GM19395 (cell line): ENCODE measurements around the gene TESK1.

ENCODE experiments used
- ATAC-seq: cut with Tn5 transposase; IDR thresholded peaks from one replicate; pipeline ENCODE4 v1.9.1; 2021; ENCODE audit warnings: mild to moderate bottlenecking, moderate library complexity; ENCODE audit not compliant: unreplicated experiment

Gene TESK1, protein sequence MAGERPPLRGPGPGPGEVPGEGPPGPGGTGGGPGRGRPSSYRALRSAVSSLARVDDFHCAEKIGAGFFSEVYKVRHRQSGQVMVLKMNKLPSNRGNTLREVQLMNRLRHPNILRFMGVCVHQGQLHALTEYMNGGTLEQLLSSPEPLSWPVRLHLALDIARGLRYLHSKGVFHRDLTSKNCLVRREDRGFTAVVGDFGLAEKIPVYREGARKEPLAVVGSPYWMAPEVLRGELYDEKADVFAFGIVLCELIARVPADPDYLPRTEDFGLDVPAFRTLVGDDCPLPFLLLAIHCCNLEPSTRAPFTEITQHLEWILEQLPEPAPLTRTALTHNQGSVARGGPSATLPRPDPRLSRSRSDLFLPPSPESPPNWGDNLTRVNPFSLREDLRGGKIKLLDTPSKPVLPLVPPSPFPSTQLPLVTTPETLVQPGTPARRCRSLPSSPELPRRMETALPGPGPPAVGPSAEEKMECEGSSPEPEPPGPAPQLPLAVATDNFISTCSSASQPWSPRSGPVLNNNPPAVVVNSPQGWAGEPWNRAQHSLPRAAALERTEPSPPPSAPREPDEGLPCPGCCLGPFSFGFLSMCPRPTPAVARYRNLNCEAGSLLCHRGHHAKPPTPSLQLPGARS

DNA sequence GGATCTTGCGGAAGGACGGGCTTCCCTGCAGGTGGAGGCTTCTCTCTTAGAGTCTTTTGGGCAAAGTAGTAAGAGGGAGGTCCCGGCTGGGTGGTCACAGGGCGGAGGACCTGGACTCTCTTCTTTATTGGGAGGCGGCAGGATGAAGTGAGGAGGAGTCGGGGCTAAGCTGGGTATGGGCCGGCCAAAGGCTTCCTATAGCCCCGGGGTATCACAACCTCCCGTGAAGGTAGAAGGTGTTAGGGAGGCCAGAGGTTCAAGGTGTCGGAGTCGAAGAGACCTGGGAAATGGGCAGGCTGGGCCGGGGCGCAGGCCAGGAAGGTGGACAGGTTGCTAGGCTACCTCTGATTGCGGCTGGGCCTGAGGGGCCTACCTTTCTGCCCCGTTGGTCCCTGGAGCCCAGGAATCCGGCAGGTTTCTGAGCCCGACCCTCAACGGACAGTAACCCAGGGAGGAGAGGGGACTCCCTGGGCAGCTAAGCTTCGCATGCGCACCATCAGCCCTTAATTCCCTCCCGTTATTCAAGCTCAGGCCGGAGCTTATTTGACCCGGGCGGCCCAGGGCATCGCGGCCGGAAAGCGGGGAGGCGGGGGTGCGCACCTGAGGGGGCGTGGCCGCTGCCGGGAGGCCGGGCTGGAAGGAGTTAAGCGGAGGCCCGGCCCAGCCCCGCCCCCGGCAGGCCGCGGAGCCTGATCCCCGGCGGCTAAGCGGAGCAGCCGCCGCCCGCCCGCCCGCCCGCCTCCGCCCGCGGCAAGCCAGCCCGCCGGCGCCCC is at the start of gene TESK1:
TESK1 (plus strand) TSS at position 685 of the 773 bp plus-strand sequence. CDS start 358 bp downstream, outside the sequence.
- peak; percentile 48 for ATAC-seq

DNA sequence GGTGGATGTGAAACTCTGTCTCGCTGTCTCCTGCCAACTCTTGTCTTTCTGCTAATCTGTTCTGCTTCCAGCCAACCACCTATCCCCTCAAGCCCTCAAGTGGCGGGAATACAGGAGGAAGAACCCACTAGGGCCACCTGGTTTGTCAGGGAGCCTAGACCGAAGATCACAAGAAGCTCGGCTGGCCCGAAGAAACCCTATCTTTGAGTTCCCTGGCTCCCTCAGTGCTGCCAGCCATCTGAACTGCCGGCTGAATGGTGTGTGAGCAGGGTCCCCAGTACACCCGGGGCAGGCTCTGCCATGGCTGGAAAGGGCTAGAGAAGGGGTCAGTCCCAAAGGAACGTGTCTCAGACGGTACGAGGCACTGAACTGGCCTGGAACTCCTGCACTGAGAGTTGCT is 49.2 kb upstream of the TESK1 start:
- ATAC-seq, result no peak

DNA sequence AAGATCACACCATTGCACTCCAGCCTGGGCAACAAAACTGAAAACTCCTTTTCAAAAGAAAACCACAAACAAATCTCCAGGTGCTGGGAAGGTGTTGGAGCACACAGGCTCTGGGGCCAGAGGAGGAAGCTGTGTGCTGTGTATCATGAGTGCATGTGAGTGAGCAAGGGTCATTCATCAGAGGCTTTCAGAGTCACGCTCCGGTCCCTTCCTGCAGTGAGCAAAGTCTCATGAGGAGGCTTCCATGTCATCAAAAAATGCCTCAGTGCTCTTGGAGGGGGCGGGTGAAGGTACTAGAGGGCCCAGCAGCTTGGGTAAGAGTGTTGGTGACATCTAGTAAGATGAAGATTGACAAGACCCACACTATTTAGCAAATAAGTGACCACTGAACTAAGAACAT is 48.3 kb upstream of the TESK1 start:
- no peak for ATAC-seq

DNA sequence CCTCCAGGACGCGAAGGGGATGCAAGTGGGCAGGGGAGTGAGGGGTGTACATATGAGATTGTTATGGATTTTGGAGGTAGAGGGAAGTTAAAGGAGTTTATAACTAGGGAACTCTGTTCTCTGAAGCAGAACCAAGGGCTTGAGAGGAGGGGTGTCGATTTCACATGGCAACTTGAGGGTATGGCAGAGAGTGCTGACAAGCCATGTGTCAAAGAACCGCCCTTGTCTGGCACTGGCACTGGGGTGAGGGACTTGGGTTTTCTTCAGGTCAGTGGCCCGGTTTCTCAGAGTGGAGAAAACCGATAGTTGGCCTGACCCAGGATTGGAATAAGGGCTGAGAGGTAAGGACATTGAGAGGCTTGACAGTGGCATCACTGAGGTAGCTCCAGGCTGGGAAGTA is 47.7 kb upstream of the TESK1 start:
- ATAC-seq, result no peak

DNA sequence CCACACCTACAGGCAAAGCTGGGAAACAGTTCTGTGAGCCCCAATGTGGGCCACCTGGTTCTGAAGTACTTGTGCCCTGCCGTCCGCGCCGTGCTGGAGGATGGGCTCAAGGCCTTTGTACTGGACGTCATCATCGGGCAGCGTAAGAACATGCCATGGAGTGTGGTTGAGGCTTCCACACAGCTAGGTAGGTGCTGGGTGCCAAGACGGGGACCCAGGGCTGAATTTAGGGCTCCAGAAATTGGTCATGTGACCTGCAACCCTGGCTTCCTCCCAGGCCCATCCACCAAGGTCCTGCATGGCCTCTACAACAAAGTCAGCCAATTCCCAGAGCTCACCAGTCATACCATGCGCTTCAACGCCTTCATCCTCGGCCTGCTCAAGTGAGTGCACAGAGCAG is 46.9 kb upstream of the TESK1 start:
- ATAC-seq, result no peak

DNA sequence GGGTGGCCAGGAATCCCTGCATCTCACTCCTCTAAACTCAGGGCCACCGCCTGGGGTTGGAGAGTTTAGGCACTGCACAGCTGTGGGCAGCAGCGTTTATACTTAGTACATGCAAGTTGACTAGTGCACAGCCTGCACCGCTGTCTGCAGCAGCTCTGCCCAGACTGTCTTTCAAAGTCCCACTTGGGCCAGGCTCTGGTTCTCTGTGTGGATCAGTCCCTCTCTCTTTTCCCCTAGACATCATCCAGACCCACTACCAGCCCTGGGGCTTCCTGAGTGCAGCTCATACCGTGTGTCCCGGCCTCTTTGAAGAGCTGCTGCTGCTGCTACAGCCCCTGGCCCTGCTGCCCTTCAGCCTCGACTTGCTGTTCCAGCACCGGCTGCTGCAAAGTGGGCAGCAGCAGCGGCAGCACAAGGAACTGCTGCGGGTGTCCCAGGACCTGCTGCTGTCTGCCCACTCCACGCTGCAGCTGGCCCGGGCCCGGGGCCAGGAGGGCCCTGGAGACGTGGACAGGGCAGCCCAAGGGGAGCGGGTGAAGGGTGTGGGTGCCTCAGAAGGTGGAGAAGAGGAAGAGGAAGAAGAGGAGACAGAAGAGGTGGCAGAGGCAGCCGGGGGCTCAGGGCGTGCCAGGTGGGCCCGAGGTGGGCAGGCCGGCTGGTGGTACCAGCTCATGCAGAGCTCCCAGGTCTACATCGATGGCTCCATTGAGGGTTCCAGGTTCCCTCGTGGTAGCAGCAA is 45.1 kb upstream of the TESK1 start:
- no peak for ATAC-seq

DNA sequence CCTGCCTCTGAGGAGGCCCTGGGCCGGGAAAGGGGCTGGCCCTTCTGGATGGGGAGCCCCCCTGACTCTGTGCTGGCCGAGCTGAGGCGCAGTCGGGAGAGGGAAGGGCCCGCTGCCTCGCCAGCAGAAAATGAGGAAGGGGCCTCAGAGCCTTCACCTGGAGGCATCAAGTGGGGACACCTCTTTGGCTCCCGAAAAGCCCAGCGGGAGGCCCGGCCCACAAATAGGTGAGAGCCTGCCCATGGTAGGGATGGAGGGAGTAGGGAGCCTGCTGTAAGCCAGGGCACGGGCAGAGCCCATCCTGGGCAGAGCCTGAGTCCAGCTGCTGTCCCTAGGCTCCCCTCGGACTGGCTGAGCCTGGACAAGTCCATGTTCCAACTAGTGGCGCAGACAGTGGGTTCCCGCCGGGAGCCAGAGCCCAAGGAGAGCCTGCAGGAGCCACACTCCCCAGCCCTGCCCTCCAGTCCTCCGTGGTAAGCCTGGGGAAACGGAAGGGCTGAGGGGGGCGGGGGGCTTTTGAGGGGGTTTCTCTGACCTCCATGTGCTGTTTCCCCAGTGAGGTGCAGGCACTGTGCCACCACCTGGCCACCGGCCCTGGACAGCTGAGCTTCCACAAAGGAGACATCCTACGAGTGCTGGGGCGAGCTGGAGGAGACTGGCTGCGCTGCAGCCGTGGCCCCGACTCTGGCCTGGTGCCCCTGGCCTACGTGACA is 44.3 kb upstream of the TESK1 start:
- no peak for ATAC-seq

DNA sequence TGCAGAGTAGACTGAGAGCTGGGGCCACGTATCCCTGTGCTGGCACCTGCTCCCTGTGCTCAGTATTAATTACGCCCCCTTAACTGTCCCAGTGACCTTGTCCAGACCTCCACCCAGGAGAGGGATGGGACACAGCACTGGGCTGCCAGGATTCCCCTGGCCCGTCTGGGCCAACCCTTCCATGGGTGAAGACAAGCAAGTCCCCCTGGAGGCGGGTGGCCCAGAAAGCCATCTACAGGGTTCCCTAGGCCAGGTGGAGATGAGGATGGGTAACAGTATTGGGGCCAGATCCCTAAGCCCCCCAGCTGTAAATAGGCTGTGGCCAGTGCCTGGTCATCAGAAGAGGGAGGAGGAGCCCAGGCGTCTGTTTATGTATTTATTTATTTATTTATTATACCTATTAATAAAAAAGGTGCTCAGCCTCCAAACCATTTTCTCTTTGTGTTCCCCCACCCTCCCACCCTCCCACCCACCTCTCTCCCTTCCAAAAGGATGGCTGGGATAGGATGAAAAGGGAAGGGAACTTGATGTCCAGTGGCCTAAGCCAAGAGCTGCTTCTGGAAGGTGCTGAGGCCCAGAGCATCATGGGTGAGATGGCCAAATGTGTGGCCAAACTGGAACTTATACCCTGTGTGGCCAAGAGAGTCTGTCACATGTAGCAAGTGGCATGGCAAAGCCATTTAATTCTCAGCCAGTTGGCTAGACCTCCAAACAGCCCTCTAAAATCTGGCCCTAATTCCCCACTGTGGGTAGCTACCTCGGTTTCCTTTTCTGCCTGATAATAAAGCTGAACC is 43.4 kb upstream of the TESK1 start:
- no peak for ATAC-seq

DNA sequence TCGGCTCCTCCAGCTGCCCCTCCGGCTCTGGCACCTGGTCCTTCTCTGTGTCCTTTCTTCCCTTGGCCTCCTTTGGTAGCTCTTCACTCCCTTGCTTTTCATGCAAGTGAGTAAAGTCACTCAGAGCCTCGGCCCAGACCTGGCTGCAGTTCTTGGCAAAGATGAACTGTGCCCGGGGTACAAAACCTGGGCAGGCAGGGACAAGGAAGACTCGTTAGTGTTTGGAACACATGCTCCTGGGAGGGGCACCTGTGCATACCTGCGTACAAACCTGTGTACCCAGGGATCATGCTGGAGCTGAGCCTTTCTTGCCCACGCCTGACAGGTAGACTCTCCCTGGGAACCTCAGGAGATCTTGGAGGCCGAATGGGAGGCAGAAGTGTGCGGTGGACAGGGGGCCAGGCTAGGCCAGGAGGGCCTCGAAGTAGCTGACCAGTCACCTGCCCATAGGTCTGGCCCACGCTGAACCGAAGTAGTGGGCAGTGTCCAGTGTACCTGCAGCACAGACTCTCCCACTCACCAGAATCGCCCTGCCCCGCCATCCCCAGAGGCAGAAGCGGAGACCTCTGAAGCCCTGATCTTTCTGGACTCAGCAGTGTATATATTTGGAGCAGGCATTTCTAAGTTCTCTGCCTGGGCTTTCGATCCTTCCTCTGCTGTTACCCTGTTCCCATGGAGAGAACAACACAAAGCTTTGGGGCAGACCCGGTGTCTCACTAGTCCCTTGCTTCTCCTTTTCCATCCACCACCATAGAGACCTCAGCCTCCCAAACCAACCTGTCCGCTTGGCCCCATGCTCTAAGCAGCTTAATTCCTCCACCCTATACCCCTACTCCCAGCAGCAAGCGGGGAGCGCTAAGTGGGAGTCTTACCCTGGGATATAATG is 41.9 kb upstream of the TESK1 start:
- no peak for ATAC-seq

DNA sequence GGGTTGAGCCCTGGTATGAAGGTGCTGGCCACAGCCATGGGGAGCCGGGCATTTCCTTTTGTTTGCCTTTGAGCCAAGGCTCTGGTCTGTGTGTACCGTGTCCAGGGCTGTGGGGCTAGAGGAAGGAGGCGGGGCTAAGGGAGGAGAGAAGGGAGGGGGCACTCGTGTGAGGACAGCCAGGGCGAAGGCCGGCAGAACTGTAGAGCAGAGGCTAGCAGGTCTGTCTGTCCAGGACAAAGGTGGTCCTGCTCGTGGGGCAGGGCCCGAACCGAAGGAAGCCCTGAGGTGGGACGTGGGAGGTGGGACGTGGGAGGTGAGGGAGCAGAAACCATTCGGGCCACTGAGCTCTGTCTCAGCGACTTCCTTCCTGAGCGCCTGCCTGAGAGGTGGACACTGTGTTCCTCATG is 41.3 kb upstream of the TESK1 start:
- no peak for ATAC-seq

DNA sequence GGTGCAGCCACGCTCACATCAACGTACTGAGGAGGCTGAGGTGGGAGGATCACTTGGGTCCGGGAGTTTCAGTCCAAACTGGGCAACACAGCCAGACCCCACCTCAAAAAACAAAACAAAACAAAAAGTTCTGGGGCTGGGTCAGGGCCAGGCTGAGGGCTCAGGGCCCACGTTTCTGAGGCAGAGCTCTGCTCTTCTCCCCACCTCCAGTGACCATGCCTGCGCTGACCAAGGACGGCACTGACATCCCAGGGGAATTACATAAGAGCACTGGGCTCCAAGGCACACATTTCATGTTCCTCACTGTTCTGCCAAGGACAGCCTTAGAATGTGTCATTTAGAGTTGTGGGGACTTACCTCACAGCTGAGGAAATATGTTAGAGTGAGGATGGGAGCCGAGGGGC is 40.4 kb upstream of the TESK1 start:
- no peak for ATAC-seq

DNA sequence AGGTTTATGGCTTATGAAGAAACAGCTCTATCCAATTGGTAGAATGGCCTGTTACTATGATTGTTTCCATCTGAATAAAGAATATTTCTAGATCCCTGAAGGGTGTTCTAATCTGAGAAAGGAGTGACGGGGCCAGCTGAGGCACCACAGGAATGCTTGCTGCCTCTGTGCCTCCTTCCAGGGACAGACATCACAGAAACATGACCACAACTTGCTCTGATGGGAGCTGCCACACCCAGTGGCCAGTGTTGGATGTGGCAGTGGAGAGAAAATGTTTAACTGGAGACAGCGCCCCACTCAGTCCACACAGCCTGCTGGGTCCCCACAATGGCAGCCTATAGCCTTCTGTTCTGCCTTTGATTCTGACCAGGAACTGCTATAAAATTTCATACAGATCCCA is 38.6 kb upstream of the TESK1 start:
- no peak for ATAC-seq

DNA sequence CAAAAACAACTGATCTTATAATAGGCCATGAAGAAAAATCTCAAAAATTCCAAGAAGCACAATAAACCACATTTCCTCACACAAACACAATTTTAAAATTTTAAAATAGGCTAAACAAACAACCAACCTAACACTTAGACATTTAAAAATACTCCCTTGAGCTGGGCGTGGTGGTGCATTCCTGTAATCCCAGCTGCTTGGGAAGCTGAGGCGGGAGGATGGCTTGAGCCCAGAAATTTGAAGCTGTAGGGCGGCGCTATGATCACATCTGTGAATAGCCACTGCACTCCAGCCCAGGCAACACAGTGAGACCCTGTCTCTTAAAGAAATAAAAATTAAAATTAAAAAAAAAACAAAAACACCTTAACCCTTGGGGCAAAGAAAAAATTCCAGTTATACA is 36.9 kb upstream of the TESK1 start:
- no peak for ATAC-seq

DNA sequence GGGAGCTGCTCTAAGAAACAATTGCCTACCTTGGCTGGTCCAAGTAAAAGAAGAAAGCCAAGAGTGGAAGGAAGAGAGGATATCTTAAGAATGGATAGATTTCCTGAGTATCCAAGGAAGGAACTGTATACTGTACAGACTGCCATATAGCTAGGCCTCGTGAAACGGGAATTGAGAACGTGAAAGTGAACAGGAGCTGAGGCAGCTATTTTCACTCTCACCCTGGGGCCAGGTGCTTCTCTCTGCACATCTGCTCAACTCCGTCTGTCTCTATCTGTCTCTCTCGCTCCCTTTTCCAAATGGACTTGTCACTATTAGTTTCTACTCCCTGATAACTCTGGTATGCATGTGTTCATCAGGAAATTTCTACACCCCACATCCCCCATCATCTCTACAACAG is 35.9 kb upstream of the TESK1 start:
- ATAC-seq, result peak; percentile 74

DNA sequence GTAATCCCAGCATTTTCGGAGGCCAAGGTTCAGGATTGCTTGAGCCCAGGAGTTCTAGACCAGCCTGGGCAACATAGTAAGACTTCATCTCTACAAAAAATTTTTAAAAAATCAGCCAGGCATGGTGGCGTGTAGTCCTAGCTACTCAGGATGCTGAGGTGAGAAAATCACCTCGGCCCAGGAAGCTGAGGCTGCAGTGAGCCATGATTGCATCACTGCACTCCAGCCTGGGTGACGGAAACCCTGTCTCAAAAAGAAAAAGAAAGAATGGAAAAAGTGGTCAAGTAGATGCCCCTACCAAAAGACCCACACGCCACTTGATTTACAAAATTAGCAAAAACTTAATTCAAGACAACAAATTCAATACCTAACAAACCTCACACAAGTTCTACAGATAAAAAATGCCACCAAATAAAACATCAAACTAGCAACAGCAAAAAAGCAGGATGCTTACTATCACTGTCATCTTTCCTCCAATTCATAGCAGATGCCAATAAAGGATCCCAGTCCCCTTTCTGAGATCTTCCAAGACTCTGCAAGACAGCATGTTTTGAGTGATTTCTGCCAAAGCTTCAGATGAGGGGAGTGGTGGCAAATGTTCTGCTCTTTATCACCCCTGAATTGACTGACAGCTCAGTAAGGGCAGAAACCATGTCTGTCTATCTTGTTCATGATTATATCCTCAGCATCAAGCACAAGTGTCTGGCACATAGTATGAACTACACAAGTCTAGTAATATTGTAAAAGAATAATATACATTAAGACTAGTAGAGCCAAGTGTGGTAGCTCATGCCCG is 34.2 kb upstream of the TESK1 start:
- no peak for ATAC-seq

DNA sequence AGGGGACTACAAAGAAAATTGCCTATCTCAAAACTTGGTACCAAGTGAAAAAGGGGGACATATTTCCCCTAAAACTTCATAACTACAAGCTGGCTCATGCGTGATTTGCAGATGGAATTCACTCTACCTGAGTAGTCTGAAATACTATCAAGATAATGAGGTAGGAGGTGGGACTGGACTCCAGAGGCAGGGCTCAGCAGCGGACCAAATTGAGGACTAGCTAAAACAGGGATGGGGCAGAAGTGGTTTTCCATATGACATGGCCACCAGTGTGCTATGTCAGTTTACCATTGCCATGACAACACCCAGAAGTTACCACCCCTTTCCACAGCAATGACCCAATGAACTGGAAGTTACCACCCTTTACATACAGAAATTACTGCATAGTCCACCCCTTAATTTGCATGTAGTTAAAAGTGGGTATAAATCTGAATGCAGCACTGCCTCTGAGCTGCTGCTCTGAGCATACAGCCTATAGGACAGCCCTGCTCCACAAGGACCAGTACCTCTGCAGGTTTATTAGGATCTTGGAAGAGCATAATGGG is 30.4 kb upstream of the TESK1 start:
- no peak for ATAC-seq

DNA sequence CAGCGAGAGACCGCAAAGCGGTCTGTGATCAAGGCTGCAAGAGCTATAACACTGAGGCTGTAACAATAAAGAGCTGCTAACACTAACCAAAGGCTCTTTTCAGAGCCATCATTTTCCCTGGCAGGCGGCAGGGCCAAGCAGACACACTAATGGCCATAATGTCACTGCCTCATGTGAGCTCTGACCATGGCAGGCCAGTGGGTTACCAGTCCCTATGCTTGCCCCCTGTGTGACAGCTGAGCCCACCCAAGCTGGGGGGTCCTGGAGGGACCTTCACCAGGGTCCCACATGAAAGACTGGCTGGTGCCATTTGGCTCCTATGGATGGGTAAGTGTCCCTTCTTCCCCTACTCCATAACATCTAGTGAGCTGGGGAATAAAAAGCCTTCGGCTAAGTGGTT is 29.6 kb upstream of the TESK1 start:
- ATAC-seq, result no peak

DNA sequence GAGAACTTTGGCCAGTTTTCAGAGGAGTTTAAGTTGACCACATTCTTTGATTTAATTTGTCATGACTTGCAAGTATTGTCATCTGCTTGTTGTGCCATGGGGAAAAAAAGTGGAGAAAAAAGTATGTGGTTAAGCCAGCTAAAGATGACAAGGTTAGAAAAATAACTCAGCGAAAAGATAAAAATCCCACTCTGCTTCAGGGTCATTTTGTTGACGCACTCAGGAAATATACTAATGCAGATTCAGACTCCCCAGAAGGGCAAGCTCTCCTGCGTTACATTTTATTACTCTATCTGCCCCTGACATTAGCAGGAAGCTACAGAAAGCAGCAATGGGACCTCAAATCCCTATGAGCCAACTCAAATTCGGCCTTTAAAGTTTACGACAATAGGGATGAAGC is 27.6 kb upstream of the TESK1 start:
- no peak for ATAC-seq
